Measurements from ENCODE around the gene PAX5.
"Not testable (repeated sequence)": the region's sequence is repeated elsewhere in the genome, so short reads cannot be mapped to it uniquely, and the experiment has no call there.

PAX5 gene

GRCh38 chr9:36881316-36881715 lies 152.8 kb downstream of the PAX5 start:
- DNase-seq (ENCODE audit: low read depth in 2 of 2) = no peak

GRCh38 chr9:36880075-36880474 lies 154.0 kb downstream of the PAX5 start:
- no peak for DNase-seq (ENCODE audit: low read depth in 2 of 2)

- DNase-seq (ENCODE audit: low read depth in 2 of 2) = no peak
These were observed 154.8 kb downstream of the PAX5 start for GRCh38 chr9:36878986-36879982.

GRCh38 chr9:36877239-36877638 lies 156.8 kb downstream of the PAX5 start:
- no peak for DNase-seq (ENCODE audit: low read depth in 2 of 2)

GRCh38 chr9:36876056-36876455 lies 158.0 kb downstream of the PAX5 start:
- no peak for DNase-seq (ENCODE audit: low read depth in 2 of 2)

- DNase-seq (ENCODE audit: low read depth in 2 of 2) = no peak
These were observed 159.1 kb downstream of the PAX5 start for GRCh38 chr9:36874921-36875320.

- DNase-seq (ENCODE audit: low read depth in 2 of 2) = no peak
These were observed 159.8 kb downstream of the PAX5 start for GRCh38 chr9:36874261-36874660.

GRCh38 chr9:36873247-36873875 lies 160.7 kb downstream of the PAX5 start:
- peak; percentile 5 to 9 for DNase-seq (ENCODE audit: low read depth in 2 of 2)

GRCh38 chr9:36872641-36873040 lies 161.4 kb downstream of the PAX5 start:
- DNase-seq (ENCODE audit: low read depth in 2 of 2) = no peak

- no peak for DNase-seq (ENCODE audit: low read depth in 2 of 2)
These were observed 162.5 kb downstream of the PAX5 start for GRCh38 chr9:36871606-36872005.

- no peak for DNase-seq (ENCODE audit: low read depth in 2 of 2)
These were observed 163.1 kb downstream of the PAX5 start for GRCh38 chr9:36870960-36871359.

GRCh38 chr9:36869605-36870004 lies 164.5 kb downstream of the PAX5 start:
- not testable (repeated sequence) for DNase-seq (ENCODE audit: low read depth in 2 of 2)

GRCh38 chr9:36868586-36869282 lies 165.3 kb downstream of the PAX5 start:
- no peak for DNase-seq (ENCODE audit: low read depth in 2 of 2)

- DNase-seq (ENCODE audit: low read depth in 2 of 2) = no peak
These were observed 166.2 kb downstream of the PAX5 start for GRCh38 chr9:36867672-36868471.

- no peak for DNase-seq (ENCODE audit: low read depth in 2 of 2)
These were observed 166.8 kb downstream of the PAX5 start for GRCh38 chr9:36867241-36867640.

GRCh38 chr9:36866840-36867239 lies 167.2 kb downstream of the PAX5 start:
- DNase-seq (ENCODE audit: low read depth in 2 of 2) = no peak

- no peak for DNase-seq (ENCODE audit: low read depth in 2 of 2)
These were observed 168.1 kb downstream of the PAX5 start for GRCh38 chr9:36865731-36866635.

- no peak for DNase-seq (ENCODE audit: low read depth in 2 of 2)
These were observed 169.3 kb downstream of the PAX5 start for GRCh38 chr9:36864491-36865410.
